ENCODE data around the gene SMAD1. TPM values are rescaled to one million over a fixed set of nuclear protein-coding genes. Genes with fewer than 3 reads are reported as not detected.

The SMAD1 gene
- total RNA-seq, 1 donor from 2014 or later = 10.8 TPM

- no peak for DNase-seq (ENCODE audit: low spot score)
Observed at GRCh38 chr4:145489556-145489955, 7.9 kb downstream of the SMAD1 start.

DNA sequence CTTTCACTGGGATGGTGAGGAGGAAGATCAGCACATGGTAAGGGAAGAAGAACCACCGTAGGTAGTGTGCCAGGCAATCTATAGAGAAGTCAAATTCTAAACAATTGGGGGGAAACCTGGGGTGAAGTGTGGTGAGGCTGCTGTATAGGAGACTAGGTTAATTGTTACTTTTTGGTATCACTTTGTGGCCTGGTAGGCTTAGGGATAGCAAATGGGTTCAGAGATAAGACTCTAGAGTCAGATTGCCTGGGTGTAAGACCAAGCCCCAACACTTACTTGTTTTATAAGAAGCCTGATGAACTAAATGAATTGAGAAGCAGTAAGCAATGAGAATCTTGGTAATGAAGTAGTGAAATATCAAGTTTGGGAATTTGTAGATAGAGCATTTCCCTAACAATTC lies 8.7 kb downstream of the SMAD1 start:
- DNase-seq (ENCODE audit: low spot score) = no peak

DNA sequence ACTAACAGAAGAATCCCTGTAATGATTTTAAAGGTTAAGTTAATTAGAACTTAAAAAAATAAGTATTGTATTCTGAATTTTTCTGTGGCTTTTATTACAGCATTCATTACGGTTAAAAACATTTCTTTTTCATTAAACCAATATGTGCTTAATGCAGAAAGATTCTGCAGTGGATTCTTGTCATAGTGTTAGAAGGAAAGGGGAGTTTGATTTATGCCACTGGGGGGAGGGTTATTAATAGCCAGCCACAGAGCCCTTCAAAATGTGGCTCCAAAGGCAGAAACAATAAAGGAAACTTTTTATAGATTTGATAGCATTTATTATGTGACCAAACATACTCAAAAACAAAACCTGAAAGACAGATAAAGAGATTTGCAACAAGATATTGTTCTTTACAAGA lies 9.1 kb downstream of the SMAD1 start:
- DNase-seq (ENCODE audit: low spot score) = no peak

- no peak for DNase-seq (ENCODE audit: low spot score)
Observed at GRCh38 chr4:145492376-145492775, 10.7 kb downstream of the SMAD1 start.

- no peak for DNase-seq (ENCODE audit: low spot score)
Observed at GRCh38 chr4:145493166-145493565, 11.5 kb downstream of the SMAD1 start.

DNA sequence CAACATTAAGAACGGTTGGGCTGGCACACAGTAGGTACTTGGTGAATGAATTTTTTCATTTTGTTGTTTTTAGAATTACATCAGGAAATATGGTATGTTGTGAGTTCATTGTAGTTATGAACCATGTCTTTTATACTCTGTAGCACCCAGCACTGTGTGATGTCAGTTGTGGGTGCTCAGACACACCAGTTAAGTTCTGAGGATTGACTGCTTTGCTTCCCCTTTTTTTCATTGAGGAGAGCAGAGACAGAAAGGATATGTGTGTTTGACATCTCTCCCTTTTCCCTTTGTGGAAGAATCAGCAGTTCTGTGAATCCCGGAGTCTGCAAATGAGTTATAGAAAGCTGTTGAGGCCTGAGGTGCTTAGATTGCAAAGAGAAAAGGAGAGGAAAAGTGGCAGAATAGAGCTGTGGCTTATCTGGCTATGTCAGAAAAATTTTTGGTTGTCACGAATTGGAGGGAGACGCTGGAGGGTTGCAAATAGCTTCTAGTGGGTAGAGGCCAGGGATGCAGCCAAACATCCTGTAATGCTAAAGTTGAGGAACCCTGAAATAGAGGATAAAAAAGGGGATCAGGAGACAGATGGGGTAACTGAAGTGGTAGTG lies 13.1 kb downstream of the SMAD1 start:
- no peak for DNase-seq (ENCODE audit: low spot score)

- DNase-seq (ENCODE audit: low spot score) = no peak
Observed at GRCh38 chr4:145496292-145496691, 14.6 kb downstream of the SMAD1 start.

GRCh38 chr4:145497199-145498149 lies 15.8 kb downstream of the SMAD1 start:
- DNase-seq (ENCODE audit: low spot score) = no peak

GRCh38 chr4:145498430-145498829 lies 16.8 kb downstream of the SMAD1 start:
- DNase-seq (ENCODE audit: low spot score) = no peak

GRCh38 chr4:145501051-145501660 lies 19.5 kb downstream of the SMAD1 start:
- no peak for DNase-seq (ENCODE audit: low spot score)

- DNase-seq (ENCODE audit: low spot score) = no peak
Observed at GRCh38 chr4:145502809-145503208, 21.2 kb downstream of the SMAD1 start.

DNA sequence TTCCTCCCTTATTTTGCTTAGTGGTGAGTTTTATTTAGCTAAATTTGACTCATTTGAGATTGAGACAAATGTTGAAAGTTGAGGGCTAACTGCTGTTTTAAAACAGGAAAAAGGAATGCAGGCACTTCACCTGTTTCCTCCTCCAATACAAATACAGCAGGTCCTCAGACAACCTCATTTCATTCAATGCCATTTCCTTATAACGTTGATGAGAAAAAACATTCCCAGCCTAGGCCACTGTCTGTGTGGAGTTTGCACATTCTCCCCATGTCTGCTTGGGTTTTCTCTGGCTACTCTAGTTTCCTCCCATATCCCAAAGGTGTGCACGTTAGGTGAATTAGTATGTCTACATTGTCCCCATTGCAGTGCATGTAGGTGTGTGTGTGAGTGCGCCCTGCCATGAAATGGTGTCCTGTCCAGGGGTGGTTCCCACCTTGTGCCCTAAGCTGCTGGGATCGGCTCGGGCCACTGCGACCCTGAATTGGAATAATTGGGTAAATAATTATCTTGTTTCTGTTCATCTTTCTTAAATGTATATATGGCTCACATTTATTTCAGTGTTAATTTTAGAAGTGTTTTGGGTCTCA lies 21.9 kb downstream of the SMAD1 start:
- no peak for DNase-seq (ENCODE audit: low spot score)

GRCh38 chr4:145505995-145506394 lies 24.3 kb downstream of the SMAD1 start:
- DNase-seq (ENCODE audit: low spot score) = no peak

DNA sequence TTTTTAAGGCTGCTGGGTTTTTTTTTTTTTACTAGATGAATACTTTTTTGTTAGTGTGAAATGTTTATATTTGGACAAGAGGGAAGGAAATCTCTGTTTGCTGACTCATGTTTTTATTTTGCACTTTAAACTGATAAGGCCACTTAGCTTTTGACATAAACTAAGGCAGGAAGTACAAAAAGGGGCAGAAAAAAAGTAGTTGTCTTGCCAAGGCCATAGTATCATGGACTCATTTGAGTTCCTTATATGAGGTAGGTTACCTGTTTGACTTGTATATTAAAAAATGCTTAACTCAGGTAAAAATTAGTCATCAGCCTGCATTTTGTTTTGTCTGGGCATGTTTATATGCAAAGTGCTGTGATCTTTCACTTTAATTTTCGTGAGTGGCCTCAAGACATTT lies 26.0 kb downstream of the SMAD1 start:
- DNase-seq (ENCODE audit: low spot score) = peak; percentile 22

DNA sequence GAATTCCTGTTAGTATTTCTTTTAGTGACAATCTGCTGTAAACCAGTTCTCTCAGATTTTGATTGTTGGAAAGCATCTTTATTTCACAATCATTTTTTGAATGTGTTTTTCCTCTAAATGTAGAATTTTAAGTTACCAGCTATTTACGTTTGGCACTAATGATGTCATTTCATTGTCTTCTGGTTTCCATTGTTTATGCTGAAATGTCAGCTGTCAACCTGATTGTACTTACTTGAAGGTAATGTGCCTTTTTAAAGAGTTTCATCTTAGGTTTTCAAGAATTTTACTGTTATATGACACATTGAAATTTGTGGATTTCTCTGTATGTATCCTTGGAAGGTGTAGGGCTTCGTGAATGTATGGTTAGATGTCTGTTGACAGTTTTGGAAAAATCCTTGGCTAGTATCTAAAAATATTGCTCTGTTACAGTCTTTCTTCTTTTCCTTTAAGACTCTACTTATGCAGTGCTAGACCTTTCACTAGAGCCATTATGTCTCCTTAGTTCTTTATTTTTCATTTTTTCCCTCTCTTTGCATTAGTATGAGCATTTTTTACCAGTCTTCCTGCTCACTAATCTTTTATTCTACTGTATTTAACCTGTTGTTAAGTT lies 30.4 kb downstream of the SMAD1 start:
- no peak for DNase-seq (ENCODE audit: low spot score)

DNA sequence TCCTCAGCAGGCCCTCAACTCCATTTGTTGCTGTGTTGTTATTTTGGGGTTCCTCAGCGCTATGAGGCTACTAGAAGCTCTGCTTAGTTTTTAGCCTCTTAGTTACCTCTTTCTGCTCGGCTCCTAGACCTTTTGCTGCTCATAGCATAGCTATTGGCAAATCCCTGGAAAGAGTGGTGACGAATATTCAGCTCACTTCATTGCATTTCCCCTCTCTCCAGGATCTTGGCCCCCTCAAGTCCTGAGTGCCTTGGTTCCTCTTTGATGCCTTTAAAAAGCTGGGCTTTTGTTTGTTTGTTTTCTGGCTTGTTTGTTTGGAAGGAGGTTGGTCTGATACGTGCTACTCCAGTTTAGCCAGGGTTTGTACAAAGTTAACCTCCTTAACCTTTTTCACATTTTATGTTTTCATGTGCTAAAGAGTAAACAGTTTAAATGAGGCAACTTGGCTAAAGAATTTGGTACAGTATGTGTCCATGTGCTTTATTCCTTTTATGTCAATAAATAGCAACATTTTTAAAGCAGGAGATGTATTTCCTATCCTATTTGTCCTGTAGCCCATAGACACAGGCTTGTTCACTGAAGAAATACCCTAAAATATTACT lies 31.5 kb downstream of the SMAD1 start:
- DNase-seq (ENCODE audit: low spot score) = no peak

GRCh38 chr4:145520172-145520571 lies 38.5 kb downstream of the SMAD1 start:
- DNase-seq (ENCODE audit: low spot score) = no peak

- no peak for DNase-seq (ENCODE audit: low spot score)
Observed at GRCh38 chr4:145521282-145521681, 39.6 kb downstream of the SMAD1 start.

DNA sequence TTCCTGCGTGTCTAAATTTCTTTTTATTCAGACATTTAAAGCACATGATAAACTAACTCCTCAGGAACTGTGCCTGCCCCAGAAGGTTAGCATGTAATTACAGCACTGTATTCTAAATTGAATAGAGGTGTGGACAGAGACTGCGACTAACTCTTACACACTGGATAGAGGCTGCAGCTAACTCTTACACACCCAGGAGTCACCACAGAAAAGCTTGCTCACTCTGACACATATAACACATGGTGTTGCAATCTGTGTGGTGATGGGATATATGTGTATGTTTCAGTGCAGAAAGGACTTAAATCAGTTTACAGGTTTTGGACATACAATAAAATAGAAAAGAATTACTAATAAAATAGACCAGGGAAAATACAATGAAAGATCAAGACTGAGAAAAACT lies 41.5 kb downstream of the SMAD1 start:
- no peak for DNase-seq (ENCODE audit: low spot score)

- no peak for DNase-seq (ENCODE audit: low spot score)
Observed at GRCh38 chr4:145524552-145524951, 42.9 kb downstream of the SMAD1 start.

GRCh38 chr4:145525291-145525740 lies 43.7 kb downstream of the SMAD1 start:
- DNase-seq (ENCODE audit: low spot score) = peak; percentile 30
